HL-60 (cell line): Measurements from ENCODE around the gene GUCY1A2.

Source experiments
- DNase-seq, 2 experiments: peaks; one replicate each; pipeline ENCODE4 v3.0.0-alpha.2; 2010 to 2020; ENCODE audit warnings: low read depth in 1 of 2, low spot score in 1 of 2
- H3K27ac ChIP-seq: fragments of 250-450 bp; sonication (Bioruptor Pico); replicated peaks from 2 replicates; pipeline ENCODE4 v1.5.1; 2020; ENCODE audit warnings: mild to moderate bottlenecking, moderate library complexity
- H3K27me3 ChIP-seq: fragments of 250-450 bp; sonication (Bioruptor Pico); 2 replicates; pipeline ENCODE4 v1.5.1; 2021; ENCODE audit warnings: mild to moderate bottlenecking, moderate library complexity; ENCODE audit not compliant: insufficient read depth, poor library complexity, severe bottlenecking
- H3K4me3 ChIP-seq: replicated peaks from 2 replicates; pipeline ENCODE4 v1.5.1; 2011; ENCODE audit warnings: mild to moderate bottlenecking, control low read depth, low read length; ENCODE audit not compliant: insufficient read depth
- CTCF ChIP-seq: IDR thresholded peaks from one replicate; pipeline ENCODE4 v1.5.1; 2011; ENCODE audit warnings: low read length, control low read depth, inconsistent platforms; ENCODE audit not compliant: insufficient read depth
- GABPA ChIP-seq: IDR thresholded peaks from 2 replicates; pipeline ENCODE4 v1.6.1; 2012; ENCODE audit warnings: low read depth
- POLR2AphosphoS5 ChIP-seq: IDR thresholded peaks from 2 replicates; pipeline ENCODE4 v1.6.1; 2012; ENCODE audit warnings: low read depth
- REST ChIP-seq: IDR thresholded peaks from 2 replicates; pipeline ENCODE4 v1.6.1; 2012; ENCODE audit warnings: low read depth; ENCODE audit not compliant: insufficient replicate concordance
- SPI1 ChIP-seq: IDR thresholded peaks from 2 replicates; pipeline ENCODE4 v1.6.1; 2012; ENCODE audit warnings: low read depth, mild to moderate bottlenecking, borderline replicate concordance

The GUCY1A2 gene

GRCh38 chr11:106714199-106714598 lies 304.1 kb downstream of the GUCY1A2 start:
- no peak for DNase-seq
- H3K27ac ChIP-seq: no peak overlapping the region
- H3K27me3 ChIP-seq: no peaks in the 10 kb centered on the region
- no peak overlapping the region for H3K4me3 ChIP-seq
- TF ChIP-seq SPI1 (no peak), CTCF (no peak), GABPA (no peak), POLR2AphosphoS5 (no peak), REST (no peak)

- DNase-seq: no peak
- no peak for TF ChIP-seq SPI1
- no peak for TF ChIP-seq REST
- TF ChIP-seq GABPA: no peak
- TF ChIP-seq POLR2AphosphoS5: no peak
- no peak for TF ChIP-seq CTCF
- Histone ChIP-seq H3K27me3 (no peaks in the 10 kb centered on the region), H3K4me3 (no peak overlapping the region), H3K27ac (no peak overlapping the region)
These were observed 309.9 kb downstream of the GUCY1A2 start for GRCh38 chr11:106708348-106708747.

- H3K4me3 ChIP-seq: no peak overlapping the region
- H3K27me3 ChIP-seq: no peaks in the 10 kb centered on the region
- no peak for DNase-seq
- H3K27ac ChIP-seq: no peak overlapping the region
- TF ChIP-seq SPI1: no peak
- TF ChIP-seq POLR2AphosphoS5: no peak
- TF ChIP-seq GABPA: no peak
- no peak for TF ChIP-seq CTCF
- no peak for TF ChIP-seq REST
These were observed 311.9 kb downstream of the GUCY1A2 start for GRCh38 chr11:106706355-106706754.
